PC-3 (cell line): ENCODE measurements around the gene MAP3K20. TPM values are rescaled to one million over a fixed set of nuclear protein-coding genes. Genes with fewer than 3 reads are reported as not detected.

ENCODE experiments used
- ATAC-seq: fragments of 200-7000 bp; cut with Tn5 transposase; 2 replicates; pipeline ENCODE4 v1.9.1; 2020; ENCODE audit warnings: mild to moderate bottlenecking, moderate library complexity
- BruUV-seq: library from RNA; stranded (reverse); fragments of 400-500 nt; replicated peaks from 2 replicates; lab custom pipeline; 2021; lab: Mats Ljungman, UMichigan
- CTCF ChIA-PET: fragments of 300-600 bp; sonication (Branson Sonifier 250); formaldehyde crosslinking; loops from one replicate; lab custom pipeline; 2022; ENCODE audit warnings: antibody characterized with exemption; lab: Charles Lee
- POLR2A ChIA-PET: fragments of 300-600 bp; sonication (Branson Sonifier 250); formaldehyde crosslinking; loops from one replicate; lab custom pipeline; 2022; ENCODE audit warnings: antibody characterized with exemption; ENCODE audit not compliant: unreplicated experiment; lab: Charles Lee
- DNase-seq: peaks from one replicate; pipeline ENCODE4 v3.0.0-alpha.2; 2015
- H2AFZ ChIP-seq: fragments of 300-600 bp; sonication (generic); 2 replicates; pipeline ENCODE4 v1.6.0; 2016; ENCODE audit warnings: antibody characterized with exemption, low read length
- H3F3A ChIP-seq: fragments of 300-600 bp; sonication (generic); one replicate; pipeline ENCODE4 v1.6.0; 2017; ENCODE audit warnings: antibody characterized with exemption, low read length, control low read depth, mild to moderate bottlenecking; ENCODE audit not compliant: unreplicated experiment
- H3K27ac ChIP-seq: fragments of 300-600 bp; sonication (generic); 2 replicates; pipeline ENCODE4 v1.5.1; 2016; ENCODE audit warnings: mild to moderate bottlenecking, low read length
- H3K27me3 ChIP-seq: fragments of 300-600 bp; sonication (generic); 2 replicates; pipeline ENCODE4 v1.6.1; 2016; ENCODE audit warnings: low read length, mixed read lengths
- H3K36me3 ChIP-seq: fragments of 300-600 bp; sonication (generic); 2 replicates; pipeline ENCODE4 v1.6.1; 2016; ENCODE audit warnings: low read depth, mixed run types, low read length, mixed read lengths
- H3K4me1 ChIP-seq: fragments of 300-600 bp; sonication (generic); 2 replicates; pipeline ENCODE4 v1.5.1; 2016; ENCODE audit warnings: low read length; ENCODE audit not compliant: insufficient read depth
- H3K4me2 ChIP-seq: fragments of 300-600 bp; sonication (generic); 2 replicates; pipeline ENCODE4 v1.6.0; 2016; ENCODE audit warnings: low read length
- H3K4me3 ChIP-seq: fragments of 300-600 bp; sonication (generic); 2 replicates; pipeline ENCODE4 v1.5.1; 2016; ENCODE audit warnings: mild to moderate bottlenecking, low read length, mixed read lengths
- H3K79me2 ChIP-seq: fragments of 300-600 bp; sonication (generic); 2 replicates; pipeline ENCODE4 v1.6.1; 2017; ENCODE audit warnings: low read length, mixed read lengths
- H3K9ac ChIP-seq: fragments of 300-600 bp; sonication (generic); 2 replicates; pipeline ENCODE4 v1.6.0; 2016; ENCODE audit warnings: mild to moderate bottlenecking, low read length
- H3K9me2 ChIP-seq: fragments of 300-600 bp; sonication (generic); replicated peaks from 2 replicates; pipeline ENCODE4 v1.6.1; 2016; ENCODE audit warnings: mixed run types, low read length, mixed read lengths
- H3K9me3 ChIP-seq: fragments of 300-600 bp; sonication (generic); 2 replicates; pipeline ENCODE4 v1.6.1; 2016; ENCODE audit warnings: low read length, mixed read lengths
- H4K20me1 ChIP-seq: fragments of 300-600 bp; sonication (generic); 2 replicates; pipeline ENCODE4 v1.6.1; 2016; ENCODE audit warnings: low read length, mixed read lengths
- CTCF ChIP-seq: fragments of 300-600 bp; sonication (generic); conservative IDR thresholded peaks from 2 replicates; pipeline ENCODE4 v1.5.1; 2017; ENCODE audit warnings: antibody characterized with exemption, low read depth, mild to moderate bottlenecking, low read length
- EZH2 ChIP-seq: fragments of 300-600 bp; sonication (generic); IDR thresholded peaks from one replicate; pipeline ENCODE4 v1.6.1; 2017; ENCODE audit warnings: antibody characterized with exemption, mild to moderate bottlenecking, low read length; ENCODE audit not compliant: unreplicated experiment
- EZH2phosphoT487 ChIP-seq: fragments of 300-600 bp; sonication (generic); IDR thresholded peaks from 2 replicates; pipeline ENCODE4 v1.6.1; 2018; ENCODE audit warnings: mild to moderate bottlenecking, antibody characterized with exemption, low read length, borderline replicate concordance
- intact Hi-C: fragments of 100-400 bp; cut with micrococcal nuclease; formaldehyde crosslinking; loops from 2 replicates; pipeline ENCODE4 v1.9.0; 2023
- total RNA-seq: library from RNA; depleted of rRNA; stranded (reverse); fragments of >200 nt; gene quantifications from 2 replicates; pipeline ENCODE4 v1.2.3, GENCODE V29; 2014

Gene MAP3K20
- total RNA-seq, 1 experiment from 2014 or later, result 29.8 TPM

- Histone ChIP-seq H3K4me1 (peaks cover 18% of the 10 kb centered on the region), H3F3A (no peaks in the 10 kb centered on the region), H4K20me1 (no peaks in the 10 kb centered on the region), H3K27ac (peak overlapping the region; percentile 44), H3K9ac (no peak overlapping the region), H3K4me2 (peak overlapping the region; percentile 72), H3K9me3 (no peaks in the 10 kb centered on the region), H3K27me3 (no peaks in the 10 kb centered on the region), H3K79me2 (peaks cover 54% of the 10 kb centered on the region), H3K9me2 (no peaks in the 10 kb centered on the region), H3K4me3 (peak overlapping the region; percentile 39), H3K36me3 (no peaks in the 10 kb centered on the region), H2AFZ (no peak overlapping the region)
- ATAC-seq, result peak; percentile 84
- peak; percentile 85 for DNase-seq
- CTCF ChIA-PET, result interaction anchor here (0.7 to 0.9 kb wide), 2 partner anchors 23 to 29 kb away, joined by 3 to 4 read pairs; no protein-coding TSS in a partner anchor
- intact Hi-C loops, result loop anchor here (1.0 to 5.0 kb wide), 3 partner anchors 23 to 60 kb away; no protein-coding TSS in a partner anchor
- POLR2A ChIA-PET, result interaction anchor here (0.7 kb wide), 1 partner anchor 37 kb away, joined by 4 read pairs; no protein-coding TSS in a partner anchor
- no TSS peak for BruUV-seq
- no peak for TF ChIP-seq CTCF
- no peak for TF ChIP-seq EZH2phosphoT487
- no peak for TF ChIP-seq EZH2
Measured at GRCh38 chr2:173109253-173110188, 33.9 kb downstream of the MAP3K20 start.

GRCh38 chr2:173117678-173118077 is 42.0 kb downstream of the MAP3K20 start:
- DNase-seq, result no peak
- Histone ChIP-seq H3F3A (no peaks in the 10 kb centered on the region), H3K27me3 (no peaks in the 10 kb centered on the region), H3K79me2 (peaks cover 62% of the 10 kb centered on the region), H4K20me1 (0 out of 2 replicates have a peak, but pooled peaks cover 4% of the 10 kb centered on the region), H3K9ac (no peak overlapping the region), H3K4me2 (no peak overlapping the region), H2AFZ (no peak overlapping the region), H3K4me3 (no peak overlapping the region), H3K4me1 (no peaks in the 10 kb centered on the region), H3K27ac (no peak overlapping the region), H3K9me3 (no peaks in the 10 kb centered on the region), H3K9me2 (no peaks in the 10 kb centered on the region), H3K36me3 (no peaks in the 10 kb centered on the region)
- ChIA-PET CTCF (no interaction called here), POLR2A (no interaction called here)
- ATAC-seq, result no peak
- intact Hi-C loops, result no loop called here
- TF ChIP-seq EZH2phosphoT487, result no peak
- no TSS peak for BruUV-seq

- DNase-seq (no peak), ATAC-seq (no peak)
- POLR2A ChIA-PET, result no interaction called here
- Histone ChIP-seq H3K27me3 (no peaks in the 10 kb centered on the region), H3K4me2 (no peak overlapping the region), H3K9ac (no peak overlapping the region), H3K9me3 (no peaks in the 10 kb centered on the region), H3F3A (no peaks in the 10 kb centered on the region), H2AFZ (no peak overlapping the region), H3K36me3 (no peaks in the 10 kb centered on the region), H4K20me1 (0 out of 2 replicates have a peak, but pooled peaks cover 4% of the 10 kb centered on the region), H3K4me1 (no peaks in the 10 kb centered on the region), H3K9me2 (no peaks in the 10 kb centered on the region), H3K27ac (no peak overlapping the region), H3K79me2 (peaks cover 56% of the 10 kb centered on the region), H3K4me3 (no peak overlapping the region)
- no peak for TF ChIP-seq EZH2phosphoT487
- TF ChIP-seq EZH2, result no peak
- no peak for TF ChIP-seq CTCF
- intact Hi-C loops, result no loop called here
- CTCF ChIA-PET, result no interaction called here
- no TSS peak for BruUV-seq
Measured at GRCh38 chr2:173118395-173118794, 42.7 kb downstream of the MAP3K20 start.
